ENCODE results near the gene RBM20. TPM values are rescaled to one million over a fixed set of nuclear protein-coding genes. Genes with fewer than 3 reads are reported as not detected.
"Not testable (repeated sequence)": the region's sequence is repeated elsewhere in the genome, so short reads cannot be mapped to it uniquely, and the experiment has no call there.

Gene RBM20
- total RNA-seq, 2 donors from 2014 or later = 7.8 to 13.9 TPM

GRCh38 chr10:110619514-110620397 lies 24.4 kb upstream of the RBM20 start:
- no peak overlapping the region for H3K4me3 ChIP-seq
- ATAC-seq (ENCODE audit: insufficient number of reproducible peaks, low FRiP score, low read depth) (no peak), DNase-seq (ENCODE audit: low spot score) (no peak)
- TF ChIP-seq CTCF (IDR thresholded peaks at IDR 0.05) = no peak
- no peaks in the 10 kb centered on the region for H3K27me3 ChIP-seq (replicated peaks; ENCODE audit: insufficient read depth)
- H3K9me3 ChIP-seq = no peaks in the 10 kb centered on the region
- H3K4me1 ChIP-seq (ENCODE audit: control insufficient read depth in 1 of 2, low read depth in 2 of 2) = no peaks in the 10 kb centered on the region
- no peaks in the 10 kb centered on the region for H3K36me3 ChIP-seq
- no peak overlapping the region for H3K27ac ChIP-seq

DNA sequence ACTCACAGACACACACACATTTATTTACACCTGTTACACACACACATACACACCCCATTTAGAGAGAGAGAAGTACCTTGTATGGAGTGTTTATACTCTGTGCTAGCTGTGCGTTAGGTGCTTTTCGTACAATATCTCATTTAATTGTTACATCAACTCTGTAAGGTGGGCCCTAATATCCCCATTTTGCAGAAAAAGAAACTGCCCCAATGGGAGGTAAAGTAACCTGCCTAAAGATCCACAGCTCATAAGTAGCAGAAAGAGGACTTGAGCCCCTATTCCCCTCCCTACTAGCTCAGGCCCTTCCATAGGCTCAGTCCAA lies 23.8 kb upstream of the RBM20 start:
- no peak for TF ChIP-seq CTCF (IDR thresholded peaks at IDR 0.05)
- Histone ChIP-seq H3K27me3 (replicated peaks; ENCODE audit: insufficient read depth) (no peaks in the 10 kb centered on the region), H3K9me3 (no peaks in the 10 kb centered on the region), H3K4me1 (ENCODE audit: control insufficient read depth in 1 of 2, low read depth in 2 of 2) (no peaks in the 10 kb centered on the region), H3K4me3 (no peak overlapping the region), H3K36me3 (no peaks in the 10 kb centered on the region), H3K27ac (no peak overlapping the region)
- DNase-seq (ENCODE audit: low spot score) = no peak
- no peak for ATAC-seq (ENCODE audit: insufficient number of reproducible peaks, low FRiP score, low read depth)

- H3K27ac ChIP-seq; H3K9me3 ChIP-seq; DNase-seq (ENCODE audit: low spot score); H3K4me3 ChIP-seq; H3K4me1 ChIP-seq (ENCODE audit: control insufficient read depth in 1 of 2, low read depth in 2 of 2); ATAC-seq (ENCODE audit: insufficient number of reproducible peaks, low FRiP score, low read depth); H3K36me3 ChIP-seq; H3K27me3 ChIP-seq (replicated peaks; ENCODE audit: insufficient read depth): not testable (repeated sequence)
These were observed 20.8 kb upstream of the RBM20 start for GRCh38 chr10:110623316-110623715.

DNA sequence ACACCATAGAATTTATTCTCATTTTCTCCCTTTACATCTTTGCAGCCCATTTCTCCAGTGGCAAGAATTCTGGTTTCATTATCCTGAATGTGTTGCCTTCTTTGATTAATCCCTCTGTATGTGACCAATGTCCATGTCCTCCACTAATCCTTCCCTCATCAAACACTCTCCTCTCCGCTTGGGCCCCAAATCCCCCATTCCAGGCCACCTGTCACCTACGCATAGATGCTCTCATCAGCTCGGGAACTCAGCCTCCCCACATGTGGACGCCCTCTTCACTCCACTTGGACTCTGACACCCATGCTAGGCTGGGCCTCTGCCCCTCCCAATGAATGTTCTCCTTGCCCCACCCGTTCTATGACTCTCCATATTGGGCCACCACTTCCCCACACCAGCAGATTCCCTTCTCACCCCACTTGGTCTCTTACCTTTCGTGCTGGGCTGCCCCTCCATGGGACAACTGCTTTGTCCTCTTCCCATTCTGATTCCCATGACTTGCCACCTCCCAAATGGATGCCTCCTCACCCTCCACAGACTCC lies 18.7 kb upstream of the RBM20 start:
- DNase-seq (ENCODE audit: low spot score) (no peak), ATAC-seq (ENCODE audit: insufficient number of reproducible peaks, low FRiP score, low read depth) (no peak)
- Histone ChIP-seq H3K27me3 (replicated peaks; ENCODE audit: insufficient read depth) (no peaks in the 10 kb centered on the region), H3K27ac (no peak overlapping the region), H3K4me3 (no peak overlapping the region), H3K36me3 (no peaks in the 10 kb centered on the region), H3K4me1 (ENCODE audit: control insufficient read depth in 1 of 2, low read depth in 2 of 2) (peaks cover 10 to 13% of the 10 kb centered on the region in 2 donors), H3K9me3 (no peaks in the 10 kb centered on the region)
- no peak for TF ChIP-seq CTCF (IDR thresholded peaks at IDR 0.05)

- no peak overlapping the region for H3K4me3 ChIP-seq
These were observed 17.9 kb upstream of the RBM20 start for GRCh38 chr10:110625951-110626855.

More at GRCh38 chr10:110625951-110626855, 17.9 kb upstream of the RBM20 start:
- no peaks in the 10 kb centered on the region for H3K27me3 ChIP-seq (replicated peaks; ENCODE audit: insufficient read depth)
- no peak for TF ChIP-seq CTCF (IDR thresholded peaks at IDR 0.05)
- ATAC-seq (ENCODE audit: insufficient number of reproducible peaks, low FRiP score, low read depth) (no peak), DNase-seq (ENCODE audit: low spot score) (no peak)
- H3K4me1 ChIP-seq (ENCODE audit: control insufficient read depth in 1 of 2, low read depth in 2 of 2) = peaks cover 13 to 14% of the 10 kb centered on the region in 2 donors
- H3K36me3 ChIP-seq = no peaks in the 10 kb centered on the region
- no peaks in the 10 kb centered on the region for H3K9me3 ChIP-seq
- no peak overlapping the region for H3K27ac ChIP-seq
